GM15510 (cell line): ENCODE results near the gene PF4V1.

ENCODE experiments used
- POLR2A ChIP-seq: IDR thresholded peaks from 3 replicates; pipeline ENCODE4 v1.6.1; 2011; ENCODE audit warnings: borderline replicate concordance; ENCODE audit not compliant: insufficient read length; ENCODE audit errors: extremely low read depth

PF4V1 gene

DNA sequence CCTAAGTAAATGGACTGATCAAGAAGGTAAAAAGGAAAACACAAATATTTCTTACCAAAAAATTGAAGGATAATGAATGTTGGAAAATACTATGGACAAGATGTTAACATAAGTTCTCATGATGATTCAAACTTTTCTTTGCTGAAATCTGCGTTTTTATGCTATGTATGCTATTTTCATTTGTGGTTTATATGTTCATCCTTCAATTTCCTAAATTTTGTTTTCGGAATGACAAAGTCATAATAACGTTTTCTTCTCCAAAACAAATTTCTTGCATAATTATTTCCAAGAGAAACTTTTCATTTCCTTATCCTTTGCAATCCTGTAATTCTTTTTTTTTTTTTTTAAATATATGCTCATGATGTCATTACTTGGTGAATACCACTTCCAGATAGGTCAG, 7.8 kb downstream of the PF4V1 start:
- TF ChIP-seq POLR2A = no peak

DNA sequence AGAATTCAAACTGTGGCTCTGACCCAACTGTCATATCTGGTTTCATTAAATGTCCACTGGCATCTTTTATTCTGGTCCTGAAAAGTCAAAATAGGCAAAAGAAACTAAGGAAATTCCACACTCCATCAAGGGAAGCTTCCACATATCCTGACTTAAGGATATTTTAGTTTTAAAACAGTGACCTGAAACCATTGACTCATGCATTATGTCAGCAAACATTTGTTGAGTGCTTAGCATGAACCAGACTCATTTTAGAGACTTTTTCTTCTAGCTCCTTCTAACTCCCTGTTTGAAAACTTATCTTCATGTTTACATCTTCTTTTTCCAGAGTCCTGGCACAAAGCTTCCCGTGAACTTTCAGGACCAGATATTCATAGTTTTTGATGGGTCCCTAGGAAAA, 9.2 kb downstream of the PF4V1 start:
- no peak for TF ChIP-seq POLR2A

DNA sequence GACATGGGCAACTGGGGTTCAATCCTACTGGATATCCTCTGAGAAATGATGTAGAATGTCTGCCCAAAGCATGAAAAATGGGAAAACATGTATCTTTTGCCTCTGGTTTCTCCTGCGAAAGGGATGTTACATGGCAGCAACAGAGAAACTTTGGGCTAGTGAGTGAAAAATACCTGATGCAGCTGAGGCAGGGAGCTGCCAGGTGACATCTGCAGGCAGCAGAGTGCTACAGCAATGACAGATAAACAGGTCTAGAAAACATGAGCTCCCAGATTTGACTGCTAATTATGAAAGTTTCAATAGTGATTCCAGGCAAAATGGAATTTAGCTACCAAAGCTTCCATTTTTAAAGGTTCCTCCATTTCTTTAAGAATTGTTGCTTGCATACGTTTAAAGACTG, 11.3 kb downstream of the PF4V1 start:
- TF ChIP-seq POLR2A = no peak

DNA sequence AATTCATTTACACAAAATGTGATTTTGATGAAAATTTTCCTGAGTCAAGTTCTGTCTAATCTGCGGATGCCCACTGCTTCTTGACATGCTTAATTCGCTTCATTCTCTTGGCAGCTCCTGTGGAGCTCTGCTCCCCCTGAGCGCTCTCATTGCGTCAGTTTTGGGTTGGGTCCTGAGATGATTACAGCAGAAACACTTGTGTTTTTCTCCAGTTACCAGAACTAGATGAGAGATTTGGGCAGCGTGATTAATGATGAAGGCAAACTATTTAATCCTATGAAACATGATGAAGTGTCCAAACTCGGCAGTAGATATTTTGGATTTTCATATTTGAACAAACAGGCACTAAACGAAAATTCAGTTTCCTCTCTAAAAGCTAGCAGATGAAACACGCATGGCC, 11.9 kb downstream of the PF4V1 start:
- TF ChIP-seq POLR2A = no peak

DNA sequence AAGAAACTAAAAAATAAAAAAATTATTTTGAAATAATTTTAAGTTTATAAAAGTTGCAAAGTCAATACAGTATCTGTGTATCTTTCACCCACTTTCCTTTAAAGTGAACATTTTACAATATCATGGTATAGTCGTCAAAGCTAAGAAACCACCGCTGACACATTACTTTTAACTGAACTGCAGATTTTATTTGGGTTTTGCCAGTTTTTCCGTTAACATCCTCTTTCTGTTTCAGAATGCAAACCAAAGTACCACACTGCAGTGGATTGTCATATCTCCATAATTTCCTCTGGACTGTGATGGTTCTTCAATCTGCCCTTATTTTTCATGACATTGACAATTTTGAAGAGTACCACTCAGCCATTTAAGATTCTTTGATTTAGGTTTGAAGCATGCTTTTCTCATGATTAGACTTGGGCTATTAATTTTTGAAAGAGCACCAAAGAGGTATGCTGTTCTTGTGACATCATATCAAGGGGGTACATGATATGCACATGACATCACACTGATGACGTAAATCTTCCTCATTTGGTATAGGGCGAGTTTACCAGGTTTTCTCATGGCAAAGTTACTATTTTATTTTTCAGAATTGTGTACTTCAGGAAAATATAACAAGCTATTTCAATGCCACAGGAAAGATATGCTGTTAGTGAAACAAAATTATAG, 12.5 kb downstream of the PF4V1 start:
- TF ChIP-seq POLR2A = no peak

DNA sequence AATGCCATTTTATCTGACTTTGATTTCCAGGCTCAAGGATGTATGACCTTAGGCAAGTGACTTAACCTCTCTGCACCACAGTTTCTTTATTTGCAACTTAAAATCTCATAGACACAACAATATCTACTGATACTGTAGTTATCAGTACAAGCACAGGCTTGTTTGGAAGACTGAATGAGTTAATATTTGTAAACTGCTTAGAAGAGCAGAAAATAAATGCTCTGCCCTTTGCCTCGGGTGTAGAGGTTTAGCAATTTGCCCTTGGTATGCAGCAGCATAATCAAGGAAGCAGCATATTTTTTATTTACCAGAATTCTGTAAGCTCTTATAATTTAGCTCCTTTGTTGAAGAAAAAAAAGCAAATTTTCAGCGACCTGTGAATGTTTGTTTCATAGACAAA, 13.2 kb downstream of the PF4V1 start:
- TF ChIP-seq POLR2A = no peak

DNA sequence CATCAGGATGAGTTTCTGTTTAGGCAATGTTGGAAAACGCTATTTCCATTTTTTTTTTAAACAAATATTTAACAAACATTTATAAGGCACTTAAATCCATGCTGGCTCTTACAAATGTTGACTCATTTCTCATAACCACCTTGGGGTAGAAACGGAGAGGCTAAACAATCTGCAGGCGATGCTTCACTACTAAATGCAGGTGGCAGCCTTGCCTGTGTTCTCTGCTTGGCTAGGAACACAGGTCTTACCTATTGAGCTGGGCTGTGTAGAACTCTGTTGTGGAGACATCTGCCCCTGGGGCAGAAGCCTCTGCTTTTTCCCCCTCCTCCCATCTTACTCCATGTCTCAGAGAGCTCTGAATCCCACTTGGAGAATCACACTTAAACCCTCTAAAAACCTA, 14.7 kb downstream of the PF4V1 start:
- no peak for TF ChIP-seq POLR2A

DNA sequence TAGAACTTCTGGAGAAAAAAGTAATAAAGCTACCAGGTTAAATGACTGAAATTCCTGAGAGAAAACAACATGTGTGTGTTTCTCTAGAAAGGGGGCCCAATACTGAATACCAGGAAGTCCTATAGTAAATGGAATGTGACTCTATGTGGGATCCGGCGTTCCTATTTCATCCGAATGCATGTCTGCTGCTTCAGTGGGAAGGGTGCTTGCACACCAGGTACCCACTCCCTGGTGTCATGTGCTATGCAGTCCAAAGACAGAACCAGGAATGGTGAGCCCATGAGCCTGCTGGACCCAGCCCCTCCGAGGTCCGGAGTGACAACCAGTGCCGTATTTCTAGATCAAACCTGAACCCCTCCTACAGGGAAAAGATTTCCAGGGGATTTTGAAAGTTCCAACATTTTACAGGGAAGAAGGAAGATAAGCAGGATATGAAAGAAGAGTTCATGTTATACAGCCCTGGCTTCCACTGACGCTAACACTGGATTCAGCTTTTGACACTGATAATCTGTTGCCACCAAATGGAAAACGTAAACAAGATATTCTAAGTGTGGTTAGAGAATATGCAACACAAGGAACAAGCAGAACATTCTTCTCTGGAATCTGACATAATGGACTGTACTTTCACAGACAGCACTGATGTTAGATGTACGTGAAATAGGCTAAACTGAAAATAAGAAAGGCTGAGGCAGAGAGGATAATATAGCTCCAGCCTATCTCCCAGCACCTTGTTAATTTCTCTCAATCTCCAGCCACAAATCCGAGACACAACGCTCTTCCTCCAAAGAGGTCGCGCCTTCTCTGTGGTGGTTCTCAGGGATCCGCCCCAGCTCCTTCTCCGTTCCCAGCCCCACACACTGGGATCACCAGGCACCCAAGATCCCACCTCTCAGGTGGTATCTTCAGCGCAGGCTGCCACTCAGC, 15.4 kb downstream of the PF4V1 start:
- no peak for TF ChIP-seq POLR2A

DNA sequence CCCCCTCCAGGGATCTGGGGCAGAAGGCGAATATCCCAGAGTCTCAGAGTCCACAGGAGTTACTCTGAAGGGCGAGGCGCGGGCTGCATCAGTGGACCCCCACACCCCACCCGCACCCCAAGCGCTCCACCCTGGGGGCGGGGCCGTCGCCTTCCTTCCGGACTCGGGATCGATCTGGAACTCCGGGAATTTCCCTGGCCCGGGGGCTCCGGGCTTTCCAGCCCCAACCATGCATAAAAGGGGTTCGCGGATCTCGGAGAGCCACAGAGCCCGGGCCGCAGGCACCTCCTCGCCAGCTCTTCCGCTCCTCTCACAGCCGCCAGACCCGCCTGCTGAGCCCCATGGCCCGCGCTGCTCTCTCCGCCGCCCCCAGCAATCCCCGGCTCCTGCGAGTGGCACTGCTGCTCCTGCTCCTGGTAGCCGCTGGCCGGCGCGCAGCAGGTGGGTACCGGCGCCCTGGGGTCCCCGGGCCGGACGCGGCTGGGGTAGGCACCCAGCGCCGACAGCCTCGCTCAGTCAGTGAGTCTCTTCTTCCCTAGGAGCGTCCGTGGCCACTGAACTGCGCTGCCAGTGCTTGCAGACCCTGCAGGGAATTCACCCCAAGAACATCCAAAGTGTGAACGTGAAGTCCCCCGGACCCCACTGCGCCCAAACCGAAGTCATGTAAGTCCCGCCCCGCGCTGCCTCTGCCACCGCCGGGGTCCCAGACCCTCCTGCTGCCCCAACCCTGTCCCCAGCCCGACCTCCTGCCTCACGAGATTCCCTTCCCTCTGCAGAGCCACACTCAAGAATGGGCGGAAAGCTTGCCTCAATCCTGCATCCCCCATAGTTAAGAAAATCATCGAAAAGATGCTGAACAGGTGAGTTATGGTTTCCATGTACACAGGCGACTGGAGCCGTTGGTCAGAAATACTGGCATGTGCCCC, 16.3 kb downstream of the PF4V1 start, which contains the start of gene CXCL1:
Gene CXCL1, plus strand, starts transcription at position 264 of the 926 bp plus-strand sequence. Its CDS starts 78 bp downstream, at position 342.
- TF ChIP-seq POLR2A = no peak

DNA sequence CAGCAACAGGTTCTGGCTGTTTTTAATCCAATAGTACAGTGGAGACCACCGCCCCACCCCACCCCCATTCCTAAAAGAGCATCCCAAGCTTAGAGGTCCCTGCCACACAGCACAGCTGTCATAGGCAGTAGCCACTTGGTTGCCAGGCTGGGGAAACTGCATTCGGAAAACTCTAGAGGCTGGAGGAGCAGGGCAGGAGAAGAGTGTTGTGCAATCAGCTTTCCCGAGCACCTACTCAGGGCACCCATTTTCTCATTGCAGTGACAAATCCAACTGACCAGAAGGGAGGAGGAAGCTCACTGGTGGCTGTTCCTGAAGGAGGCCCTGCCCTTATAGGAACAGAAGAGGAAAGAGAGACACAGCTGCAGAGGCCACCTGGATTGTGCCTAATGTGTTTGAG, 17.2 kb downstream of the PF4V1 start:
- no peak for TF ChIP-seq POLR2A

DNA sequence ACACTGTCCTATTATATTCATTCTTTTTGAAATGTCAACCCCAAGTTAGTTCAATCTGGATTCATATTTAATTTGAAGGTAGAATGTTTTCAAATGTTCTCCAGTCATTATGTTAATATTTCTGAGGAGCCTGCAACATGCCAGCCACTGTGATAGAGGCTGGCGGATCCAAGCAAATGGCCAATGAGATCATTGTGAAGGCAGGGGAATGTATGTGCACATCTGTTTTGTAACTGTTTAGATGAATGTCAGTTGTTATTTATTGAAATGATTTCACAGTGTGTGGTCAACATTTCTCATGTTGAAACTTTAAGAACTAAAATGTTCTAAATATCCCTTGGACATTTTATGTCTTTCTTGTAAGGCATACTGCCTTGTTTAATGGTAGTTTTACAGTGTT, 17.7 kb downstream of the PF4V1 start:
- TF ChIP-seq POLR2A = no peak

DNA sequence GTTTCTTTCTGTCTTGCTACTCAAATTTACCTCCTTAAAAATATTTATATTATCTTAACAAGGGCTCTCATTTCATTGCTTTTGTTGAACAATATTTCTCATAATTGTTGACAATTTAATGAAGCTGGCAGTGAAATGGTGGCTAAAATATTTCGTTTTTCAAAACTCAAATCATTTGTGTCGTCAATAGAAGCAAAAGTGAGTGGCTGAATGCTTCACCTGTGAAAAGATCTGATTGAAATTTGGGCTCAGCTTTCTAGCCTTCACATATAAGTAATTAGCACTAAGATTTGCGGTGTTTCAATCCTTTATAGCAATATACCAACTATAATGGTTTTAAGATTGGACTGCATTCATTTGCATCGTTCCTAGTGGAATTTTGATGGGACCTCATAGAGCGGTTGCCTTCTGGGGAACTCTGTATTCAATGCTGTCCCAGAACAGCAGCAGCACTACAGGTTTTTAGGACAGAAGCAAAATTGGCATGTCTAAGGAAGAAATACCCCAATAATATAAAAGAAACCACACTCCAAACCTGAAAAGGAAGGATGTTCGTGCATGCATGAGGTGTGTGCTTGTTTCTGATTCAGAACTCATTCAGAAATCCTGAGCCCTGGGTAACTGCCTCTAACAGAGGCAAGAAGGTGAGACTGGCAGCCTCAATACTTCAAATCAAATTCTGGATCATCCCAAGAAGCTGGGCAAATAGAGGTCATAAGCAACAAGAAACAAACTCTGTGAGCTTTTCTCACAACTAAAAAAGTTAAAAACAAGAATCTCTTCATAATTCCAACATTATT, 18.6 kb downstream of the PF4V1 start:
- no peak for TF ChIP-seq POLR2A

DNA sequence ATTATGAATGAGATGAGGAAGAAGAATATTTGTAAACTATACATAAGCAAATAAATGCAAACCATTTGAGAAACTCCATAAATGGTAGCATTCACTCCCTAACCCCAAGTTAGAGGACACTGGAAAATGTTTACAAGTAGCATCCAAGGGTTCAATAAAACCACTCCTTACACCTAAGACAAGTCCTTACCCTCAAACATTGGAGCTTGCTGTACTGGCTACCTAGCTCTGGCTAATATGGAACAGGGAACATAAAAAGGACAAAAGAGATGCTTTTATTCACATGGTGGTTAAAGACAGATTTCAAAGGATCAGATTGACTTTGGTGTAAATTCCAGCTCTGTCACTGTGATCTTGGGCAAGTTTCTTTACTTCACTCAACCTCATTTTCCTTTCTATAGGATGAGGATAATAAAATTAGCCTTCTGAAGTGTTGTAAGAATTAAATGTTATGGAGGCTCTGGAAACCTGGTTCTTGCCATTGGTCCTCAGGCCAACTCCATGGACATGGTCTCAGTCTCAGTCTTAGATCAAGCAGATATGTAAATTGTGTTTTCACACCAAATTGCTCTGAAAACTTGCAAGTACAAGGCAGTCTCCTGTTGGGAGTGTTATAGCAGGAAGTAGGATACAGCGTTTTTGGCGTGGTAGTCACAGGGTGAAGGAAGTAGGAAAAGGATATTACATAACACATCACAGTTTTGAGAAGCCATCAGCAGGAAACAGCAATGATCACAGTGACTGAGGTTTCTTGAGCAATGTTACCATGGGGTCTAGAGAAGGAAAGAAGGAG, 19.4 kb downstream of the PF4V1 start:
- no peak for TF ChIP-seq POLR2A
